Muscle of leg (tissue), 11 donors: ENCODE measurements around the gene GBA2. TPM values are rescaled to one million over a fixed set of nuclear protein-coding genes. Genes with fewer than 3 reads are reported as not detected.
A peak's percentile ranks its signal among the peaks of the same experiment; 100 is the strongest.

Source experiments
- DNase-seq: peaks from one replicate; pipeline ENCODE4 v3.0.0; 2013
- H3K27ac ChIP-seq: one replicate; pipeline ENCODE4 v1.5.1; 2013; ENCODE audit warnings: mild to moderate bottlenecking, low read length, control low read depth
- H3K27me3 ChIP-seq: one replicate; pipeline ENCODE4 v1.6.1; 2013; ENCODE audit warnings: low read length; ENCODE audit not compliant: control insufficient read depth, insufficient read depth
- H3K36me3 ChIP-seq: one replicate; pipeline ENCODE4 v1.6.1; 2013; ENCODE audit warnings: low read length; ENCODE audit not compliant: control insufficient read depth, insufficient read depth
- H3K4me1 ChIP-seq: one replicate; pipeline ENCODE4 v1.6.1; 2013; ENCODE audit warnings: low read length; ENCODE audit not compliant: control insufficient read depth, insufficient read depth
- H3K4me3 ChIP-seq: one replicate; pipeline ENCODE4 v1.5.1; 2013; ENCODE audit warnings: low read length, control low read depth
- H3K9me3 ChIP-seq: replicated peaks from 2 replicates; pipeline ENCODE4 v1.6.1; 2013; ENCODE audit warnings: low read depth, low read length; ENCODE audit not compliant: control insufficient read depth
- WGBS: methylation state at CpG from one replicate; pipeline ENCODE4 v1.1.5; 2013; ENCODE audit warnings: missing lambda C conversion rate; ENCODE audit not compliant: insufficient coverage; 5-methylcytosine and 5-hydroxymethylcytosine counted together
- polyA plus RNA-seq, 8 donors: library from polyadenylated mRNA; unstranded; fragments of 120-200 nt; gene quantifications; one replicate each; pipeline versions ENCODE4 v1.2.1 to v1.2.3, GENCODE V29; 2013; ENCODE audit warnings: inconsistent platforms in 1 of 8, low replicate concordance in 1 of 8; ENCODE audit not compliant: insufficient read length in 8 of 8, insufficient read depth in 1 of 8
- total RNA-seq: library from RNA; stranded (reverse); fragments of 120-200 nt; gene quantifications from one replicate; pipeline ENCODE4 v1.2.4, GENCODE V29; 2013

Gene GBA2
- total and polyA plus RNA-seq, 9 donors, result 42.9 to 82.5 (median 60.9) TPM

DNA sequence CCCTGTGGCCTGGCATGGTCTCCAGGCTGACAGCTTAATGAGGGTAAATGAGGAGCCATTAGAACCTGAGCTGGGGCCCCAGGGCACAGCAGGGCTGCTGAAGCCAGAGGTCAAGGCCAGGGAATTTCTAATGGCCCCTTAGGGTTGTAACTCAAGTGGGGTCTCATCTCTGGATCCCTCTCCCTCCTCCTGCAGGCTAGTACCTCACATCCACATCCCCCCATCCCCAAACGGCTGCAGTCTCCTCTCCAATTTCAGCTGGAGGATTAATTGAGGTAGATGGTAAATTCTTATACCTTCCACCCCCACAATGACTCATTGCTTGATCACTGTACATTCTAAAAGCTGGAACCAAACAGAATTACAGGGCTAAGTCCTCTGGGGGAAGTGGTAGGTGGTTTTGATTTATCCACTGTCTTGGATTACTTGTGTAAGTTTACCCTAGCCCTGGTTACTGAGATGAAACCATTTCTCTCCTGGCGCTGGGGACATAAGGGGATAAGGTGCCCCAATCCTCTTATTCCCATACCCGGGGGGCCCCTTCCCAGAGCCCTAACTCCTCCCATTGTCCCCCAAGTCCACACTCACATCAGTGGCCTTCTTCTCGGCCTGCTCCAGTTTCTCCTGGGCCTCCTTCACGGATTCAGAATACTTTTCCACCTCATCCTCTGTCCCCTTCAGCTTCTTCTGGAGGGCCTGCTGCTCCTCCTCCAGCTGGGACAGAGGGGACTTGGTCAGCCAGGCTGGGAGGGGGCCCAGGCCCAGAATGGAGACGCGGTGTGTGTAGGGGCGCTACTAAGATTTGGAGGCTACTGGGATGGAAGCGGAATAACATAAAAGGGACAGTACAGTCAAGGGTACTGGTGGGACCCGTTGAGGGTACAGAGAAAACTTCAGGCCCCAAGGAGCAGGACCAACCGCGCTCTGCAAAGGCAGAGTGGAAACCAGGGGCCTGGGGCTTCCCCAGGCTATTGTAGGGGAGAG is 60.2 kb downstream of the GBA2 start:
- peaks cover 51% of the 10 kb centered on the region for H3K36me3 ChIP-seq
- DNase-seq, result peak; percentile 49
- no peaks in the 10 kb centered on the region for H3K27me3 ChIP-seq
- H3K4me3 ChIP-seq, result peak overlapping the region; percentile 80
- H3K9me3 ChIP-seq, result no peaks in the 10 kb centered on the region
- H3K27ac ChIP-seq, result peak overlapping the region; percentile 97
- WGBS, result 9% methylated on average over 9 of the region's 12 CpGs
- peaks cover 49% of the 10 kb centered on the region for H3K4me1 ChIP-seq

GRCh38 chr9:35687972-35688557 is 61.0 kb downstream of the GBA2 start:
- H3K4me3 ChIP-seq, result peak overlapping the region; percentile 80
- peaks cover 59% of the 10 kb centered on the region for H3K36me3 ChIP-seq
- no CpG with 5 or more reads among the region's 2 CpGs for WGBS
- peaks cover 49% of the 10 kb centered on the region for H3K4me1 ChIP-seq
- H3K27me3 ChIP-seq, result no peaks in the 10 kb centered on the region
- no peaks in the 10 kb centered on the region for H3K9me3 ChIP-seq
- peak; percentile 77 for DNase-seq
- H3K27ac ChIP-seq, result peak overlapping the region; percentile 97

DNA sequence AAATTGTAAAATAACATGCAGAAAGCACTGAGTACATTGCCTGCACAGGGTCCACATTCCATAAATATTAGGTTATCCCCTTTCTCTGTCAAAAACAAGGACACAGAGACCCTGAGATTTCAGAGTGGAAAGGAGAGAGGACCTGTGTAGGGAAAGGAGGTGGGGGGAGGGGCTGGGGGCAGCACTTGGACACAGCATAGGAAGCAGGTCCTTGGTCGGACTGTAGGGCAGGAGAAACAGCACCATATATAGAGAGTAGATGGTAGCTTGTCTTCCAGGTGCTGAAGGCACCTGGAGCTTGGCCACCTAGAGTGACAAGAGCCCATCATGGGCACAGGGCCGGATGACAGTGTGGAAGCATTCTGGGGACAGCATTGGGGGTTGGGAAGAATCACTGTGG is 61.7 kb downstream of the GBA2 start:
- Histone ChIP-seq H3K27me3 (no peaks in the 10 kb centered on the region), H3K36me3 (peaks cover 66% of the 10 kb centered on the region), H3K9me3 (no peaks in the 10 kb centered on the region), H3K27ac (peak overlapping the region; percentile 97), H3K4me3 (peak overlapping the region; percentile 80), H3K4me1 (peaks cover 49% of the 10 kb centered on the region)
- 52% methylated on average over 2 of the region's 2 CpGs for WGBS
- DNase-seq, result no peak

Other genes starting within 250 kb of the GBA2 start
- gene TESK1, start 144.0 kb downstream of the GBA2 start, total RNA-seq, result 12.8 TPM
- gene TESK1, start 144.0 kb downstream of the GBA2 start, polyA plus RNA-seq, result 10 to 100 TPM; 29.2 to 47.3 (median 39.9) TPM
- 1.6 TPM for gene CD72, start 130.8 kb downstream of the GBA2 start, total RNA-seq
- gene CD72, start 130.8 kb downstream of the GBA2 start, polyA plus RNA-seq, result 1 to 10 TPM; 1.2 to 2.9 (median 1.8) TPM
- gene SIT1, start 98.3 kb downstream of the GBA2 start, total RNA-seq, result 0.09 TPM
- 1 to 10 TPM in 1 of 8 donors, under 1 TPM in 4, not detected in 3; 0.09 to 1.7 (median 0.27) TPM for gene SIT1, start 98.3 kb downstream of the GBA2 start, polyA plus RNA-seq
- 19,485 TPM for gene RMRP, start 91.2 kb downstream of the GBA2 start, total RNA-seq
- not detected for gene RMRP, start 91.2 kb downstream of the GBA2 start, polyA plus RNA-seq
- 14.4 TPM for gene CCDC107, start 90.9 kb downstream of the GBA2 start, total RNA-seq
- gene CCDC107, start 90.9 kb downstream of the GBA2 start, polyA plus RNA-seq, result 10 to 100 TPM; 16.0 to 23.6 (median 18.0) TPM
- gene ARHGEF39, start 84.0 kb downstream of the GBA2 start, total RNA-seq, result 1.4 TPM
- 1 to 10 TPM; 3.9 to 7.7 (median 5.6) TPM for gene ARHGEF39, start 84.0 kb downstream of the GBA2 start, polyA plus RNA-seq
- gene CA9, start 75.3 kb downstream of the GBA2 start, total RNA-seq, result 0.49 TPM
- 1 to 10 TPM in 2 of 8 donors, under 1 TPM in 6; 0.52 to 2.4 (median 0.71) TPM for gene CA9, start 75.3 kb downstream of the GBA2 start, polyA plus RNA-seq
- 5,909 TPM for gene TPM2, start 59.3 kb downstream of the GBA2 start, total RNA-seq
- 1,000 to 10,000 TPM; 4,794 to 8,701 (median 8,114) TPM for gene TPM2, start 59.3 kb downstream of the GBA2 start, polyA plus RNA-seq
- gene TLN1, start 17.0 kb downstream of the GBA2 start, total RNA-seq, result 78.0 TPM
- 100 to 1,000 TPM in 7 of 8 donors, 10 to 100 TPM in 1; 90.7 to 133 (median 118) TPM for gene TLN1, start 17.0 kb downstream of the GBA2 start, polyA plus RNA-seq
- 27.0 TPM for gene CREB3, start 16.6 kb downstream of the GBA2 start, total RNA-seq
- gene CREB3, start 16.6 kb downstream of the GBA2 start, polyA plus RNA-seq, result 10 to 100 TPM; 23.5 to 30.7 (median 26.4) TPM
- 11.4 TPM for gene RGP1, start 59 bp upstream of the GBA2 start, total RNA-seq
- 10 to 100 TPM; 15.5 to 23.6 (median 19.7) TPM for gene RGP1, start 59 bp upstream of the GBA2 start, polyA plus RNA-seq
- 0.18 TPM for gene MSMP, start 5.0 kb upstream of the GBA2 start, total RNA-seq
- gene MSMP, start 5.0 kb upstream of the GBA2 start, polyA plus RNA-seq, result under 1 TPM in 2 of 8 donors, not detected in 6; 0.42 to 0.50 TPM
- gene NPR2, start 42.4 kb upstream of the GBA2 start, total RNA-seq, result 16.8 TPM
- gene NPR2, start 42.4 kb upstream of the GBA2 start, polyA plus RNA-seq, result 10 to 100 TPM; 21.6 to 37.3 (median 27.1) TPM
- 1.5 TPM for gene SPAG8, start 63.0 kb upstream of the GBA2 start, total RNA-seq
- 1 to 10 TPM; 1.3 to 3.1 (median 2.1) TPM for gene SPAG8, start 63.0 kb upstream of the GBA2 start, polyA plus RNA-seq
- 33.6 TPM for gene HINT2, start 65.8 kb upstream of the GBA2 start, total RNA-seq
- gene HINT2, start 65.8 kb upstream of the GBA2 start, polyA plus RNA-seq, result 10 to 100 TPM; 24.5 to 35.6 (median 30.0) TPM
- gene FAM221B, start 79.5 kb upstream of the GBA2 start, total RNA-seq, result not detected
- gene FAM221B, start 79.5 kb upstream of the GBA2 start, polyA plus RNA-seq, result under 1 TPM; 0.08 to 0.26 (median 0.20) TPM
- 5.1 TPM for gene TMEM8B, start 80.0 kb upstream of the GBA2 start, total RNA-seq
- 10 to 100 TPM; 12.8 to 22.3 (median 18.0) TPM for gene TMEM8B, start 80.0 kb upstream of the GBA2 start, polyA plus RNA-seq
- gene OR13J1, start 121.2 kb upstream of the GBA2 start, total RNA-seq, result not detected
- gene OR13J1, start 121.2 kb upstream of the GBA2 start, polyA plus RNA-seq, result under 1 TPM in 5 of 8 donors, not detected in 3; 0.07 to 0.29 (median 0.13) TPM
- 1.2 TPM for gene HRCT1, start 157.0 kb upstream of the GBA2 start, total RNA-seq
- gene HRCT1, start 157.0 kb upstream of the GBA2 start, polyA plus RNA-seq, result 1 to 10 TPM in 7 of 8 donors, under 1 TPM in 1; 0.82 to 1.9 (median 1.4) TPM
- gene SPAAR, start 160.3 kb upstream of the GBA2 start, total RNA-seq, result 0.89 TPM
- gene SPAAR, start 160.3 kb upstream of the GBA2 start, polyA plus RNA-seq, result 1 to 10 TPM; 1.4 to 2.3 (median 1.9) TPM
- gene OR2S2, start 208.9 kb upstream of the GBA2 start, total RNA-seq, result not detected
- gene OR2S2, start 208.9 kb upstream of the GBA2 start, polyA plus RNA-seq, result under 1 TPM in 1 of 8 donors, not detected in 7; 0.11 TPM